ENCODE measurements around the gene TMEM229B. TPM values are rescaled to one million over a fixed set of nuclear protein-coding genes. Genes with fewer than 3 reads are reported as not detected.

Gene TMEM229B
- polyA plus RNA-seq, 3 donors: 1.3 to 2.2 (median 1.5) TPM

- 17 to 55% (median 47%) methylated on average over 12 of the region's 12 CpGs for WGBS, 3 donors
- H3K27ac ChIP-seq (ENCODE audit: low read depth, low read length): no peak overlapping the region
Observed at GRCh38 chr14:67517083-67517482, 28.6 kb upstream of the TMEM229B start.

DNA sequence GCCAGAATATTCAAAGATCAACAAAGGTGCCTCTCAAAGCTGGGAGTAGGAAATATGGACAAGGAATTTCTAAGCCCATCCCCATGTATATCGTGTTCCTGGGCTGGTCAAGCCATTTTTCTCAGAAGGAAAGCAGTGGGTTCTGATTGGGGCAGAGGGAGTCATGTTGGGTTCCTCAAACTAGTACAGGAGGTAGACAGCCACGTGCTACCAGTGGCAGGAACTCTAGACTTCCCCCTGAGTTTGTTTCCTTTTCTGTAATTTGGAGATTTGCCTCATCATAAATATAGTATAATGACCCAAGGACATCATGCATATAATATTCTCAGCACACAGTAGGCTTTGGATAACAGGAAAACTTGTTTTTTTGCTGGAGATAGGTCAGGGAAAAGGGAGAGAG is 28.2 kb upstream of the TMEM229B start:
- H3K27ac ChIP-seq (ENCODE audit: low read depth, low read length): no peak overlapping the region
- 18 to 50% (median 25%) methylated on average over 2 of the region's 2 CpGs for WGBS, 3 donors

DNA sequence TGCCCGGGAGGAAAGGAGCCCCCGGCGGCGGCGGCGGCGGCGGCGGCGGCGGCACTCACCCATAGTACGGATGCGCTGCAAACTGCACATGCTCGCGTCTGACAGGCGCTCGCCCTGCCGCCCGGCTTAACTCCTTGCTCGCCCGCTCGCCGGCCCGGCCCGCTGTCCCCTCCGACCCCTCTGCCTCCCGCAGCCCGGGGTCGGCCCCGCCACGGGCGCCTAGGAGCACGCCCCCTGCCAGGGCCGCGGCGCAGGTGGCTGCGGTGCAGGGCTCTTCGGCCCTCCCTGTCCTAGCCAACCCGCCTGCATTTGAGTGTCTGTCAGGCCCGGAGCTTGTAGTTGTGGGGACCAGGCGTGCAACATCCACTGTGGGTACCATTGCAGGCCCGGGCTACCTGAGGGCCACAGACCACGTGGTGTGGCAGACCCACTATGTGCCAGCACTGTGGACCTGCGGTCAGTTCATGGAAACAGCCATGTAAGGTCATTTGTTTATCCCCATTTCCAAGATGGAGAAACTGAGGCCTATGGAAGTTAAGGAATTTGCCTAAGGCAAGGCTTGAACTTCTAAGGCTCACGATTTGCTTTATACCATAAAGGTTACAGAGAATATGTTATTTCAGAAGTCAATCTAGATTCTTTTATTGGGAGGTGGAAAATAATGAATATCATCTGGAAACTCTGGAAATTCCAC is 27.0 kb upstream of the TMEM229B start:
- H3K27ac ChIP-seq (ENCODE audit: low read depth, low read length): no peak overlapping the region
- 6 to 13% (median 9%) methylated on average over 19 to 44 of the region's 45 CpGs for WGBS, 3 donors

DNA sequence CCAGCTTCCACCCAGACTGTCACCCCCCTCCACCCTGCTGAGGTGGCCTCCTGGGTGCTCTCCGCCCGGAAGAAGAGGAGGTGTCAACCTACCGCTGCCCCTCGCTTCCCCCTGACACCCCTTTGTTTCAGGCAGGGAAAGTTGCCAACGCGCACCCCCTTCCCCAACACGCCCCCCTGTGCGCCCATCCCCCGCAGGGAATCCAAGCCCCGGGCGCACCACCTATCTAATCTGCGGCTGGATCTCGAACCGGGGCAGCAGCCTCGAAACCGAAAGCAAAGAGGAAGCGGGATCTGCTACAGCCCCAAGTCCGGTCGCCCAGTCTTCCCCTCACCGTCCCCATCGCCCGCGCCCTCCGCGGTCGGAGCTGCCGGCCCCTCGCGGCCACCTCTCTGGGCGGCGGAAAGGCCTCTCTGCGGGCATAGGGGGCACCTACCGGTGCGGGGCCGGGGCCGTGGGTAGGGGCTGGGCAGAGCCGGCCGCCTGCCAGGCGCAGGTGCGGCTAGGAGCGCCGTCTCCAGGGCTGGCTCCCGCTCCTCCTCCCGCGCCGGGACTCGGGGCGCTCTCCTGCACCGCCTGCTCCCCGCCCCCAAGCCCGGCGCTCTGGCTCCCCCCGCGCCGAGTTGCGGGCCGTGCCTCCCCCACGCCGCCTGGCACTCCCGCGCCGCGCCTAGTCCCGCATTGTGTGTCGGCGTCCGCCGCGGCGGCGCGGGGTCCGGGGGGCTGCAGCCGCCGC is 26.3 kb upstream of the TMEM229B start:
- 1% methylated on average over 34 to 63 of the region's 75 CpGs for WGBS, 3 donors
- no peak overlapping the region for H3K27ac ChIP-seq (ENCODE audit: low read depth, low read length)

DNA sequence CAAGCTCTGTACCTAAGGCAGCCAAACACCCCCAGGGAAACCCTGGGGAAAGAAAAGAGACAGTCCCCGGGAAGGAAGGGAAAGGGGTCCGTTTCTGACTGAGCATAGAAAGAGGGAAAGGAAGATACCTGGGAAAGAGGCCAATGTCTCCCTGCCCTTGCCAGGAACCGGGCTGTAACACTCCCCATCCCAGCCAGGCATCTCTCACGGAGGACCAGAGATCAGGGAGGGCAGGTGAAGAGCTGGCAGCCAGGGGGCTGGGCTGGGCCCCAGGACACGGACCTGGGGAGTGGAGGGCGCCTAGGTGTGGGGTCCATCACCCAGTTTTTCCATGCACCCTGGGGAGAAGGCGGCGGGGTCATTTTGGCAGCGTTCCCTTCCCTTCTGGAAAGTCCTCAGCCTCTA is 25.7 kb upstream of the TMEM229B start:
- 20 to 51% (median 37%) methylated on average over 9 of the region's 9 CpGs for WGBS, 3 donors

GRCh38 chr14:67513631-67514108 is 25.1 kb upstream of the TMEM229B start:
- 92 to 94% (median 94%) methylated on average over 1 of the region's 1 CpG for WGBS, 3 donors

More for the DNA sequence above, 25.7 kb upstream of the TMEM229B start:
- H3K27ac ChIP-seq (ENCODE audit: low read depth, low read length): no peak overlapping the region

DNA sequence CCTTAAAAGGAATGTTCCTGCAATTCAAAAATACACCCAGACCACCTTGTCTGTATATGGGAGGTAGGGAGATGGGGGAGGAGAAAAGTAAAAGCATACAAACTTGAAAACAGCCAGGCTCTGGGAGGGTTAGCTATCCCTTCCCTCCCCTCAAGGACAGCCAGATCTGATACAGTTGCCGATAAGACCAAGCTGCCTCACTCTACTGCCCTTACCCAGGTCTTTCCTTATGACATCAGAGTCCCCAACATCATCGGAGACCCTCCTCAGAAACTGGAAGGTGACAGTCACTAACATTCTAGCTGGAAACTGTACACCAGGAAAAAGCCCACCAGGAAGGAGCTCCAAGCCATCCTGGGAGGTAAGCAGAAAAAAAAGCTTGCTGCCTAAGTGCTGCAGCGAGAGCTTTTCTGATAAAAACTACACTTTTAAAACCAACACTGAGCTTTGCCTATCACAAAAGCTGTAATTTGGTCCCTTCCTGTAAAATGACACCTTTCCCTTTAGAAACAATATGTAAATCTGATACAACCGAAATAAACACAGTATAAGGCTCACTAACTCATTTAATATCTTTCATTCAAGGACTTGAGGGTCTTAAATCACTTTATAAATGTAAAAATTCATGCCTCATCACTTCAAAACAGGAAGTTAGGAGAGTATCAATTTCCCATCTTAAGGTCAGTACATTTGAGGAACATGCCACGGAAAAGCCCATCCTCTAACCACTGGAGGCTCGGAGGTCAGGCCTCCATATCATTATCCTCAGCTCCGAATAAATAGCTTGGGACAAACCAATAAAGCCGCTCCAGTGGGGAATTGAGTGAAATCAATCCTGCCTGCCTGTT is 24.2 kb upstream of the TMEM229B start:
- WGBS, 3 donors: 49 to 76% (median 70%) methylated on average over 8 of the region's 8 CpGs
- H3K27ac ChIP-seq (ENCODE audit: low read depth, low read length): no peak overlapping the region

More at GRCh38 chr14:67513631-67514108, 25.1 kb upstream of the TMEM229B start:
- no peak overlapping the region for H3K27ac ChIP-seq (ENCODE audit: low read depth, low read length)

DNA sequence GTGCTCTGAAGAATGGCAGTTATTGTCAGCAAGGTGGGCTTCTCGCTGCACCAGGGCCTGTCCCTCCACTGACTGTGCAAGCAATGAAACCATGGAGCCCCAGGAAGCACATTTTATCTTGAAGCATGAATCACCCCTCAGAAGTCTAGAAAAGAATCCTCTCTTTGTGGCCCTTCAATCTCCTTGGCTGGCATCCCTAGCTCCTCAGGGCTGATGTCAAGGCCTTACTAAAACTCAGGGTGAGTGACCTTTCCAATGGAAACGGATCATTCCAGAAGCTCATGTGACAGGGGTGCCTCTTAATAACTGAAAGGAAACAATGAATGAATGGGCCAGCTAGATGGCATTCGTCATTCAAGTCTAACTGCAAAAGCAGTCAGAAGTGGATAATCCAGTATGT is 22.3 kb upstream of the TMEM229B start:
- 68 to 80% (median 78%) methylated on average over 3 of the region's 3 CpGs for WGBS, 3 donors
- no peak overlapping the region for H3K27ac ChIP-seq (ENCODE audit: low read depth, low read length)

- no peak overlapping the region for H3K27ac ChIP-seq (ENCODE audit: low read depth, low read length)
- 29 to 36% (median 32%) methylated on average over 2 of the region's 2 CpGs for WGBS, 3 donors
Observed at GRCh38 chr14:67510121-67510520, 21.6 kb upstream of the TMEM229B start.

DNA sequence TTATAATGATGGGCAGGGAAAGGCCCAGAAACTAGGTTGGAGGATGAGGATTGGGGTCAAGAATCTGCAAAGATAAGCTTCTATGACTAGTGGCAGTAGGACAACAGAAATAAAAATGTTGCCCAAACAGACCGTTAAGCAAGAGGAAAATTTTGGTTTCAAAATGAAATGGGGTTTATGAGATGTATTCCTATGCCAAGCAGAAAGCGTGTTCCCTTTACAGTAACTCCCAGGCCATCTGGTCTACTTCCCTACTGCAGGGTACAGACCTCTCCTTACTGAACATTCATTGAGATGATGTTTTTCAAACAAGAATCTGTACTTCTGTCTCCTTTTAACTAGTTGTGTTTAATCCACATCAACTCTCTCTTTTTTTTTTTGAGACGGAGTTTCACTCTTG is 20.4 kb upstream of the TMEM229B start:
- 35 to 65% (median 36%) methylated on average over 3 of the region's 3 CpGs for WGBS, 3 donors
- no peak overlapping the region for H3K27ac ChIP-seq (ENCODE audit: low read depth, low read length)

DNA sequence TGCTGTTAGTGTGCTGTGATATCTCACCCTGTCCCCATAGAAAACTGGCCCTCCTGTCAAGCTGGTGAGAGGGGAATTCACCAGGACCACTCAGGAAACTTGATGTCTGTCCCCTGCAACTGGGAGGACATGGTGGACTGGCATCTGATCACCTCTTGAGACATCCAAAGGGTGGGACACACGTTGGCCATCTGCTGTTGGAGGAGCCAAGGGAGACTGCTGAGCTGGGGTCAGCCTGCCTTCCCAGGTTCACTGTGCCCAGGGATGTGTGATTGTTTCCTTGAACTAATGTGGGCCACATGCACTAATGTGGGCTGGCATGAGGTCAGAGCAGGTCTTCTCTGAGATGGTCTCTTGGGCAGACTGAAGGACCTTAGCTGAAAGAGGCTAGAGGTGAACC is 16.7 kb upstream of the TMEM229B start:
- 38 to 79% (median 65%) methylated on average over 1 of the region's 1 CpG for WGBS, 3 donors
- H3K27ac ChIP-seq (ENCODE audit: low read depth, low read length): no peak overlapping the region

DNA sequence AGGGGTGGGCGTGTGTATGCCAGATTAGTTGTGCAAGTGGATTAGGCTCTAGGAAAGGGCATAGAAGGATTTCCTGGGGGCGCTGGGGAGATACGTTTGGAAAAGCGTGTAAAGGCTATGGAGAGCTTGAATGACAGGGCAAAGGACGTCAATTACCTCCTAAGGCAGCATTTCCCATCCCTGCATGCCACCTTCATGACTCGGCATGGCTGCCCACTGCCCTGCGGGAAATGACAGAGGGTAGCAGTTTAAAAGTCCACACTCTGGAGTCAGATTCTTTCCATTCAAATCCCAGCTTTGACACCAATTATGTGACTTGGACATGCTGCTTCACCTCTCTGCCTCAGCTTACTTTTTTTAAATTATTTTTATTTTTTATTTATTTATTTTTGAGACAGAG is 14.8 kb upstream of the TMEM229B start:
- H3K27ac ChIP-seq (ENCODE audit: low read depth, low read length): no peak overlapping the region
- 73 to 82% (median 80%) methylated on average over 7 of the region's 7 CpGs for WGBS, 3 donors

GRCh38 chr14:67502867-67503266 is 14.3 kb upstream of the TMEM229B start:
- 56 to 64% (median 63%) methylated on average over 6 of the region's 6 CpGs for WGBS, 3 donors
- no peak overlapping the region for H3K27ac ChIP-seq (ENCODE audit: low read depth, low read length)

GRCh38 chr14:67501670-67502069 is 13.1 kb upstream of the TMEM229B start:
- H3K27ac ChIP-seq (ENCODE audit: low read depth, low read length): no peak overlapping the region
- WGBS, 3 donors: 76 to 81% (median 78%) methylated on average over 4 of the region's 4 CpGs

GRCh38 chr14:67500981-67501380 is 12.5 kb upstream of the TMEM229B start:
- WGBS, 3 donors: 88 to 92% (median 88%) methylated on average over 3 of the region's 3 CpGs
- no peak overlapping the region for H3K27ac ChIP-seq (ENCODE audit: low read depth, low read length)

DNA sequence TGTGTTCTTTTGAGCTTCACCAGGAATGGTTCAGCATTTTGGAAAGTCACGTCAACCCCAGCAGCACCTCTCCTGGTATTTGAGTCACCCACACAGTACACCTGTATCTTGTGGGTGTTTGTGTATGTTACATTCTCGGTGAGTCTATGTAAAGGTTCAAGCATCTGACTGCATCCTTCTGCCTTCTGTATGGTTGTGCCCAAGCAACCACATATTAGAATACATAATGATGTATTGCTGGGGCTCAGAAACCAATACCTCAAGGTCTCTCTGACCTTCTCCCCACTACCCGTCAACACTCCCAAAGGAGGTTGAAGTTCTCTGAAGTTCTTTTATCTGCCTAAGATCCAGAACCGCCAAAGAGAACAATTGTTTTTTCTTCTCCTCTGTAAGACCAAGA is 9.2 kb upstream of the TMEM229B start:
- no peak overlapping the region for H3K27ac ChIP-seq (ENCODE audit: low read depth, low read length)
- WGBS, 3 donors: 84 to 90% (median 87%) methylated on average over 4 of the region's 4 CpGs

DNA sequence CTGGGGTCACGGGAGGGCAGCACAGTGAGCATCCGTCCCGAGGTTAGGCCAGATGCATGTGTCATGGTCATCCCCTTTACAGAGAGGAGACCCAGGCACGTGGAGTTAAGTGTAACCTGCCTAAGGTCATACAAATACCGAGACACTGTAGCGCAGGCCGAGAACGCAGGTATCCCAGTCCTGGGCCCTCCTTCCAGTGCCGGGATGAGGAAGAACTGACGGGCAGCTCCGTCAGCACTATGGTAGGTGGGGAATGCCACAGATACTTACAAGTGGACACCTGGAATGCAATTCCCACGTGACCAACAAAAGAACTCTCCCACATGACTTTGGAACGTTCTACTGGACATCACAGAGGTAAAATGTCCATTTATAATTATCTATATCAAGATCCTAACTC is 8.7 kb upstream of the TMEM229B start:
- 83 to 88% (median 88%) methylated on average over 13 of the region's 13 CpGs for WGBS, 3 donors
- no peak overlapping the region for H3K27ac ChIP-seq (ENCODE audit: low read depth, low read length)

- no peak overlapping the region for H3K27ac ChIP-seq (ENCODE audit: low read depth, low read length)
- WGBS, 3 donors: 82 to 97% (median 92%) methylated on average over 1 of the region's 1 CpG
Observed at GRCh38 chr14:67495827-67496226, 7.3 kb upstream of the TMEM229B start.

Measured in adipose tissue (tissue), 3 donors.